K562 (cell line): Measurements from ENCODE around the gene LPCAT1. TPM values are rescaled to one million over a fixed set of nuclear protein-coding genes. Genes with fewer than 3 reads are reported as not detected.

Experiments used
- POLR3G ChIP-seq: IDR thresholded peaks from 2 replicates; pipeline ENCODE4 v1.6.1; 2011; ENCODE audit not compliant: insufficient read length, insufficient replicate concordance; ENCODE audit errors: extremely low read depth
- TAF1 ChIP-seq: IDR thresholded peaks from 2 replicates; pipeline ENCODE4 v1.6.1; 2011; ENCODE audit warnings: mild to moderate bottlenecking, low read length, moderate library complexity; ENCODE audit not compliant: insufficient read depth, control insufficient read depth, severe bottlenecking; ENCODE audit errors: extremely low read depth
- TOE1 ChIP-seq, 2 experiments: fragments of 450-650 bp in 1 of 2; sonication (generic) in 1 of 2; formaldehyde crosslinking in 1 of 2; IDR thresholded peaks; 2 replicates each; pipeline versions ENCODE4 v1.7.1 to v1.8.0; 2016 to 2022; ENCODE audit warnings: borderline replicate concordance in 2 of 2, mild to moderate bottlenecking in 2 of 2, antibody characterized with exemption in 1 of 2, inconsistent platforms in 1 of 2, low read depth in 1 of 2, missing genetic modification reagents in 1 of 2, moderate library complexity in 1 of 2
- ZNF184 ChIP-seq: sonication (generic); formaldehyde crosslinking; IDR thresholded peaks from 2 replicates; pipeline ENCODE4 v1.5.0; 2020; ENCODE audit warnings: missing genetic modification reagents
- ZNF707 ChIP-seq: fragments of 250-450 bp; sonication (Bioruptor Pico); conservative IDR thresholded peaks from 2 replicates; pipeline ENCODE4 v1.8.0; 2022; ENCODE audit warnings: inconsistent platforms, mild to moderate bottlenecking, moderate library complexity
- polyA plus RNA-seq, 8 experiments: library from polyadenylated mRNA; depleted of rRNA in 4 of 8; stranded (reverse) in 5 of 8; unstranded in 3 of 8; fragments of >200 nt; fragmentation: Nextera tagmentation in 2 of 8; fragmentation: Illumina TruSeq in 1 of 8; extraction: Ambion mirVana in 2 of 8; extraction: Trizol in 1 of 8; gene quantifications; 2 replicates each; pipeline versions ENCODE4 v1.2.1 to v1.2.3, GENCODE V29; 2011 to 2014; ENCODE audit warnings: inconsistent platforms in 1 of 8, missing spikeins in 1 of 8
- total RNA-seq, 7 experiments: library from RNA; depleted of rRNA in 6 of 7; stranded (reverse); fragments of >200 nt in 6 of 7; fragmentation: Illumina TruSeq in 2 of 7; extraction: Trizol in 2 of 7; gene quantifications; 2 replicates each; pipeline versions ENCODE4 v1.2.1 to v1.2.3, GENCODE V29; 2011 to 2021; ENCODE audit warnings: low replicate concordance in 1 of 7
- TF ChIP-seq, protein P1 (sequence below): fragments of 250-450 bp; sonication (Bioruptor Pico); IDR thresholded peaks from 2 replicates; pipeline ENCODE4 v1.5.1; 2021; ENCODE audit warnings: mild to moderate bottlenecking
- TF ChIP-seq, protein P2 (sequence below): fragments of 250-450 bp; sonication (Bioruptor Pico); IDR thresholded peaks from 2 replicates; pipeline ENCODE4 v1.8.0; 2021; ENCODE audit warnings: borderline replicate concordance, mild to moderate bottlenecking, moderate library complexity; ENCODE audit not compliant: poor library complexity, severe bottlenecking

Gene LPCAT1
- total and polyA plus RNA-seq, 9 of the 15 experiments (the other 6 are each of a cell fraction or from before 2014, with no cell fraction given) = 0.14 to 18.4 (median 13.9) TPM

DNA sequence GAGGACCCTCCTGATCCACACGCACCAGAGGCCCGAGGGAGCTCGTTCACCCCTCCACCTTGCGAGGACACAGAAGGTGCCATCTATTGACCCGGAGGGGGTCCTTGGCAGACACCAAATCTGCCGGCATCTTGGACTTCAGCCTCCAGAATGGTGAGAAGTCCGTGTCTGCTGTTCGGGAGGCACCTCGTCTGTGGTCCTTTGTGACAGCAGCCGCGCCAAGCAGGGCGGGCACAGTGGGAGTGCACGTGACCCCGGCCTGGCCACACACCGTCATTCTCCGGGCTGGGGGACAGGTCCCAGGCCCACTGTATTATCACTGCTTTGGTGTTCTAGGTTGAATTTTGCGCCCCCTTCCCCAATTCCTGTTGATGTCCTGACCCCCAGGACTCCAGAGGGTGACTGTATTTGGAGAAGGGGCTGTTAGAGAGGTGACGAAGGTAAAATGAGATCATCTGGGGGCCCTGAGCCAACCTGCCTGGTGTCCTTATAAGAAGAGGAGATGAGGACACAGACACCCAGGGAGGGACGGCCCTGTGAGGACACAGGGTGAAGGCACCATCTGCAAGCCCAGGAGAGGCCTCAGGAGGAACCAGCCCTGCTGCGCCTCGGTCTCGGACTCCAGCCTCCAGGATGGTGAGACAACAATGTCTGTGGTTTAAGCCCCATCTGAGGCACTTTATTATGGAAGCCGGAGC is 15.7 kb downstream of the LPCAT1 start (continued):
- TF ChIP-seq ZNF184 (CRISPR knock-in tag) = no peak
- TF ChIP-seq POLR3G = no peak
- TF ChIP-seq, protein P1, sequence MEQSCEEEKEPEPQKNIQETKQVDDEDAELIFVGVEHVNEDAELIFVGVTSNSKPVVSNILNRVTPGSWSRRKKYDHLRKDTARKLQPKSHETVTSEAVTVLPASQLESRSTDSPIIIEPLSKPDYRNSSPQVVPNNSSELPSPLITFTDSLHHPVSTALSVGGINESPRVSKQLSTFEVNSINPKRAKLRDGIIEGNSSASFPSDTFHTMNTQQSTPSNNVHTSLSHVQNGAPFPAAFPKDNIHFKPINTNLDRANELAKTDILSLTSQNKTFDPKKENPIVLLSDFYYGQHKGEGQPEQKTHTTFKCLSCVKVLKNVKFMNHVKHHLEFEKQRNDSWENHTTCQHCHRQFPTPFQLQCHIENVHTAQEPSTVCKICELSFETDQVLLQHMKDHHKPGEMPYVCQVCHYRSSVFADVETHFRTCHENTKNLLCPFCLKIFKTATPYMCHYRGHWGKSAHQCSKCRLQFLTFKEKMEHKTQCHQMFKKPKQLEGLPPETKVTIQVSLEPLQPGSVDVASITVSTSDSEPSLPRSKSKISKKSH (CRISPR knock-in tag) = no peak
- no peak for TF ChIP-seq ZNF707 (CRISPR knock-in tag)
- no peak for TF ChIP-seq TAF1
- TF ChIP-seq, protein P2, sequence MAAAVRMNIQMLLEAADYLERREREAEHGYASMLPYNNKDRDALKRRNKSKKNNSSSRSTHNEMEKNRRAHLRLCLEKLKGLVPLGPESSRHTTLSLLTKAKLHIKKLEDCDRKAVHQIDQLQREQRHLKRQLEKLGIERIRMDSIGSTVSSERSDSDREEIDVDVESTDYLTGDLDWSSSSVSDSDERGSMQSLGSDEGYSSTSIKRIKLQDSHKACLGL (CRISPR knock-in tag) = no peak
- no peak for TF ChIP-seq TOE1 (IDR thresholded peaks at IDR 0.05; ENCODE audit: borderline replicate concordance)
- TF ChIP-seq TOE1 (CRISPR knock-in tag; IDR thresholded peaks at IDR 0.05; ENCODE audit: borderline replicate concordance, low read depth) = no peak
